ENCODE data around the gene RAET1G. TPM values are rescaled to one million over a fixed set of nuclear protein-coding genes. Genes with fewer than 3 reads are reported as not detected.
A peak's percentile ranks its signal among the peaks of the same experiment; 100 is the strongest.

The RAET1G gene
- total RNA-seq, 1 experiment from 2014 or later: not detected

DNA sequence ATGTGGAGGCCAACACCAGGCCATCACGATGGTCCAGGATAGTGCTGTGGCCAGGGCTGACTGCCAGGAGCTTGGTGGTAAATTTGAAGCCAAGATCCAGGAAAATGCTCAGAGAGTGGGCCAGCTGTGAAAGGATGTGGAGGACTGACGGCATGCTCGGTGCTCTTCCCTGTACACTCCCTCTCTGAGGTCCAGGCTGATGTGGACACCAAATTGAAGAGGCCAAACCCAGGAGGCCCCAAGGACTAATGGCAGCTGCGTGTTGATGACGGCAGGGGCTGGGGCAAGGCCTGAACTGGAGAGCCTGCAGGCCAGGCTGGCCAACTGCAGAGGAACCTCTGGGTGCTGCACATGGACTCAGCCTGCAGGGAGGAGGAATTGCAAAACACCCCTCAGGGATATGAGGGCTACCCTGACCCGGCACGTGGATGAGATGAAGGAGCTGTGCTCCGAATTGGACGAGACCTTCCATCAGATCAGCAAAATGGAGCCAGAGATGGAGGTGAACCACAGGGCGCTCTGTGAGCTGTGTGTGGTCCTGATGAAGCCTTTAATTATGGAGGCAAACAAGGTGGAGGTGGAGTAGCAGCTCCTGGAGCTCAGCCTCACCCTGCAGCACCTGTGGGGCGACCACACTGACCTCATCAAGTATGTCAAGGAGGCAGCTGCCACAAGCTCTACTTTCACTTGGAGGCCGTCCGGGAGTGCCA, 18.1 kb downstream of the RAET1G start:
- no peak overlapping the region for H3K4me3 ChIP-seq (ENCODE audit: insufficient read depth, low read depth, low read length)
- no peaks in the 10 kb centered on the region for H3K36me3 ChIP-seq (replicated peaks; ENCODE audit: control insufficient read depth, insufficient read depth, low read length)
- peak; percentile 30 for DNase-seq
- H3K27me3 ChIP-seq (ENCODE audit: control insufficient read depth, insufficient read depth, low read length): no peaks in the 10 kb centered on the region; the same call in 1 of the 2 replicates

DNA sequence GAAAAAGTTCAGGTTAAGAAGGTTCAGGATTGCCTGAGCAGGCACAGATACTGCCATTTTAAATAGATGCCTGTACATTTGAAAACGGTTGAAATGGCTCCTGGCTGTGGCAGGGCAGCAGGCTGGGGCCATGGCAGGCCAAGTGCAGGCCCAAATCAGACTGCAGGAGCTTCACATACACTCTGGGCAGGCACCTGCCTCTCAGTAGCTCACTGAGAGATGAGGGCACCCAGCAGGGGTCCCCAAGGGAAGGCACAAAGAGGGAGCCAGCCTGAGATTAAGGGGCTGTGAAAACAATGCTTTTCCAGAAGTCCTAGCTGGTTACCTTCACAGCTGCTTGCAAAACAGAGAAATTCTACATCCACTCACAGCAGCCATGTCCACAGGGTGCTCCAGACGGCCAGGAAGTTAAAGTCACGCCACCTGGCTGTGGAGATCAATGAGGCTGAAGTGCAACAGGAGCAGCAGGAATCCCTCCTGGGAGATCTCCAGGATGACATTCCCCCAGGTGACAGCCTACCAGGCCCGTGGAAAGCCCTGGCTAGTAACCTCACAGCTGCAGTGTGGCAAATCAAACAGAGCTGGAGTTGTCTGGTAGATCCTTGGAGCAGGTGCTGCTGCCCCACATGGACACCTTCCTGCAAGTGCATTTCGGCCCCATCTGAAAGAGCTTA, 18.8 kb downstream of the RAET1G start:
- no peaks in the 10 kb centered on the region for H3K36me3 ChIP-seq (replicated peaks; ENCODE audit: control insufficient read depth, insufficient read depth, low read length)
- H3K4me3 ChIP-seq (ENCODE audit: insufficient read depth, low read depth, low read length): no peak overlapping the region
- H3K27me3 ChIP-seq (ENCODE audit: control insufficient read depth, insufficient read depth, low read length): no peaks in the 10 kb centered on the region; the same call in 1 of the 2 replicates
- DNase-seq: peak; percentile 64

DNA sequence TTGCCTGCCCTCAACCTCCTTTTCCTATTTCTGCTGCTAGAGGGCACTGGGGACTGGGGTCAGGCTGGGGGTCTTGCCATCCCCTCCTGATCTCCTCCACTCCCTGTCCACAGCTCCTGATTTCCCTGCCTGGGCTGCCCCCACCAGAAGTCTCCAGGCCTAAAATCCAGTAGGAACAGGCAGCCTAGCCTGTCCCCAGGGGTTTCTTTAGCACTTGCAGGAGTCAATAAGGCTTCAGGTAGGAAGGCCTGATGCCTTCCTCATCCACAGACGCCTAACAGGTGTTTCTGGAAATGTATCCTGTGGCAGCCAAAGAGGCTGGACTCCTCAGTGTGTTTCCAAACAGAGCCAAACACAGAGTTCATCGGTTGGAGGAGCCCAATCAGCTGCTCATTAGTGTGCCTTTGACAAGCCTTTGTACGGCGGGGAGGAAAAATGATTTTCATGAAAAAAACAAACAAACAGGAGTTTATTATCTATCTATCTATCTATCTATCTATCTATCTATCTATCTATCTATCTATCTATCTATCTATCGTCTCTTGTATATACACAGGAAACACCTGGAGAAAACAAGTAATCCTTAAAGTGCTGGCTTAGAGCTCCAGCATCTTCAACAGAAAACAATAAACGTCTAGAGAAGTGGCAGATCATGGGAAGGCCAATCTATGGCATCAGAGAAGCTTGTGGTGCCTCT, 21.3 kb downstream of the RAET1G start:
- DNase-seq: no peak
- H3K27me3 ChIP-seq (ENCODE audit: control insufficient read depth, insufficient read depth, low read length): no peaks in the 10 kb centered on the region; the same call in 1 of the 2 replicates
- H3K36me3 ChIP-seq (replicated peaks; ENCODE audit: control insufficient read depth, insufficient read depth, low read length): no peaks in the 10 kb centered on the region
- H3K4me3 ChIP-seq (ENCODE audit: insufficient read depth, low read depth, low read length): no peak overlapping the region

DNA sequence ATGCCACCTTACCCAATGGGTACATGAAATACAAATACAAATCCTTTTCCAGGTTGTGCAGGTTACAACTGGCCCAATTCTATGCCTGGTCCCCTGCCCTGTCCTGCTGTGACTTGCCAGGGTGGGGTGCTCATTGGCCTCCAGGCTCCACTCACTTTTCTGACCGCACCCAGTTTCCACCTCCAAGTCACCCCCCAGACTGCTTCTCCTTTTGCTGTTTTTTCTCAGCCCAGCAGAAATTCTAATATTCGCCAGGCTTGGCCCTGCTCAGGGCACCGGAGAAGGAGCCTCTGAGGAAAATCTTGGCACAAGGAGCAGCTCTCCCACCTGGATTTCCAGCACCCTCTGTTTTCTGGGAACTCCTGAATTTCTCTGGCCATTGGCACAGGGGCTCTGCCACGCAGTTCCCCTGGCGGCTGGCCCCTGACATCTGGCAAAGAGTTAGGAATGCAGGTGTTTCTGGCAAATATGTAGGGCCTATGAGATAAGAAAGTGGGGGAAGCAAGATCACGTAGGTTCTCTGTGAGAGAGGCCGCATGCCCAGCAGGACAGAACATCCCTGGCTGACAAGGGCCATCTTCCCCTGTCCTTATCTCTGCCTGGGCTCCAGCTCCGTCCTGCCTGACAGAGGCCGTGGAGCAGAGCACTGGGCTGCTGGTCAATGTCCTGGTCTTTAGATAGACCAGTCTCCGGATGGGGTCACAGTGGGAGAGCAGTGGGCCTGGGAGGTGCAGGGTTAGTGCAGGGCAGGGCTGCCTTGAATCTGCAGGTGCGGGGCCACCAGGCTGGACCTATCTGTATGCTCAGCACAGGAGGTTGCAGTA, 22.1 kb downstream of the RAET1G start:
- no peaks in the 10 kb centered on the region for H3K36me3 ChIP-seq (replicated peaks; ENCODE audit: control insufficient read depth, insufficient read depth, low read length)
- H3K27me3 ChIP-seq (ENCODE audit: control insufficient read depth, insufficient read depth, low read length): no peaks in the 10 kb centered on the region; the same call in 1 of the 2 replicates
- peak; percentile 38 for DNase-seq
- H3K4me3 ChIP-seq (ENCODE audit: insufficient read depth, low read depth, low read length): no peak overlapping the region

DNA sequence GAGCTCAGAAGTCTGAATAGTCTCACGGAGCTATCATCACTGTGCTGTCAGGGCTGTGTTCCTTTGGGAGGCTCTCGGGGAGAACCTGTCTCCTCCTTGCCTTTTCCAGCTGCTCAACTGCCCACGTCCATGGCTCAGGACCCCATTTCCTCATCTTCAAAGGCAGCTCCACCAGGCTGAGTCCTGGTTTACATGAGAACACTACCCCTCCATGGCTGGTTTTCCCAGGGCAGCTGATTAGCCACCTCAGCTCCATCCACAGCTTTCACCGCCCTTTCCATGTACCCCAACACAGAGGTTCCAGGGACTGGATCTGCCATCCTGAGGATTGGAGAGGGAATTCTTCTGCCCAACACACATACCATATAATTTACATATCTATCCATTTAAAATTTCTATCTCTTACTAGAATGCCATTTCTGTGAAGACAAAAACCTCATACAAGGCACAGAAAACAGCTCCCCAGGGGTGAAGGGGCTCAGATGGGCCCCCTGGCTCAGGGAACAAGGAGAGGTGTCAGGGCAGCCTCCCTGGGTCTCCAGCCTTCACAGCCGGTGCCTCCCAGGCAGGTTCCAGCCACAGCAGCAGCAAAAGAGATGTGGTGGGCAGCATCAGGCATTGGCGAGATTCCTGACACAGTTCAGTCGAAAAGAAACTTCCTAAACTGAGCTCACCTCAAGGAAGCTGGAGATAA, 22.8 kb downstream of the RAET1G start:
- H3K4me3 ChIP-seq (ENCODE audit: insufficient read depth, low read depth, low read length): no peak overlapping the region
- no peaks in the 10 kb centered on the region for H3K36me3 ChIP-seq (replicated peaks; ENCODE audit: control insufficient read depth, insufficient read depth, low read length)
- no peak for DNase-seq
- no peaks in the 10 kb centered on the region; the same call in 1 of the 2 replicates for H3K27me3 ChIP-seq (ENCODE audit: control insufficient read depth, insufficient read depth, low read length)

DNA sequence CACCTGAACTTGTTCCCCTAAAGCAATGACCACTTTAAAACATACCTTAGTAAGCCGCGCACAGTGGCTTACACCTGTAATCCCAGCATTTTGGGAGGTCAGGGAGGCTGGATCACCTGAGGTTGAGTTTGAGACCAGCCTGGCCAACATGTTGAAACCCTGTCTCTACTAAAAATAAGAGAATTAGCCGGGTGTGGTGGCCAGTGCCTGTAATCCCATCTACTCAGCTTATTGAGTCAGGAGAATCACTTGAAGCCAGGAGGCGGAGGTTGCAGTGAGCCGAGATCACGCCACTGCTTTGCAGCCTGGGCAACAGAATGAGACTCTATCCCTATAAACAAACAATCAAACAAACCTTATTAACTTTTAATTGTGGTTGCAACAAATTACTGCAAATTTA, 23.4 kb downstream of the RAET1G start:
- Histone ChIP-seq H3K27me3 (ENCODE audit: control insufficient read depth, insufficient read depth, low read length) (no peaks in the 10 kb centered on the region; the same call in 1 of the 2 replicates), H3K36me3 (replicated peaks; ENCODE audit: control insufficient read depth, insufficient read depth, low read length) (no peaks in the 10 kb centered on the region), H3K4me3 (ENCODE audit: insufficient read depth, low read depth, low read length) (no peak overlapping the region)
- DNase-seq: no peak

DNA sequence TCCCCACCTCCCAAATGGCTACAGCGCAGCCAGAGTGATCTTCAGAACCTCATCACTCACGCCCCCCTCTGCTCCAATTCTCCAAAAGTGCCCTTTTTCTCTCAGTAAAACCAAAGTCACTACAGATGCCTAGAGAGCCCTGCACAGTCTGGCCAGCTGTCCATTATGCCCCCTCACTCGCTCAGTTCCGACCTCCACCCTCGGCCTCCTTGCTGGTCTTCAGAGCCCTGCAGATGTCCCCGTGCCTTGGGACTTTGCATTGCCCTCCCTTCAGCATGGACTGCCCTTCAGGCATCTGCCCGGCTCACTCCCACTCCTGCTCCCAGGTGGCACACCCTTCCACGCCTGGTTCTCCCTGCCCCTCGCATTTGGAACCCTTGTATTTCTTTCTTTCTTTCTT, 24.0 kb downstream of the RAET1G start:
- Histone ChIP-seq H3K4me3 (ENCODE audit: insufficient read depth, low read depth, low read length) (no peak overlapping the region), H3K36me3 (replicated peaks; ENCODE audit: control insufficient read depth, insufficient read depth, low read length) (no peaks in the 10 kb centered on the region)

DNA sequence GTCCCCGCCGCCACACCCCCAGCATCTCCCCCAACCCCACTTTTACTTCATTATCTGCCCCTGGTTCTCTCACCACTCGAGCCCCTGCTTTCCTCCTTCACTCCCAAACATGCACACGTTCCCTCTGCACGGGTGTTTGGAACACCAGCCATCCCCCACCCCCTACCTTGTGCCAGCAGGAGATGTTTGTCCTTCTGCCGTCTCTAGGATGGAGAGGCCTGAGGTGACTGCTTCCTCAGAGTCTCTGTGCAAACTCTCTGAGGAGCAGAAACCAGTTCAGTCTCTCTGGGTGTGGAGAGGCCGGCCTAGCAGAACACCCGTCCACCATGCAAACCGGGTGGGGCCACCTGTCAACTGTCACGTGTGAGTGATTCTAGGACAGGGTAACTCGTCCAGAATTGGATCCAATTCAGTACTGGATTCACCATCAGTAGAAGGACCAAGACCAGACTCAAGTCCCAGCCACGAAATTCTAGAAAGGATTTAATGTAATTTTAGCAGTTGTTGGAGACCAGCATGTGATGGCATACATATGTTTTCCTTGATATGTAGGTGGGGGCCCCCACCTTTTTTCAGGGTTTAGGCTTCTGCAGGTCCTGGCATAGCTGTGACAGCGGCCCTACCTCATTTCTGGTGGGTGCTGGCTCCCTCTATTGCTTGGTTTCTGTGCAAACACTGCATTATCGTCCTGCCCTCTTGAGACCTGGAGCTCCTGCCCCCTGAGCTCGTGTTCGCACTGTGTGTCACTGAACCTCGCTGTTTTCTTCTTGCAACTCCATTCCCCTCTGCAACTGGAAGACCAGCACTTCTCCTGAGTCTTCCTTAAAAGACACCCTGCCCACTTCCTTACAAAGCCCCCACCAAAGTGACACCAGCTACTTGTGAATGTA, 24.8 kb downstream of the RAET1G start, which contains the start of gene RAET1E:
RAET1E (minus strand) TSS at position 259 of the 890 bp plus-strand sequence. CDS start 7,212 bp downstream, outside the sequence.
- Histone ChIP-seq H3K4me3 (ENCODE audit: insufficient read depth, low read depth, low read length) (no peak within 1 kb of the TSS), H3K36me3 (replicated peaks; ENCODE audit: control insufficient read depth, insufficient read depth, low read length) (no peaks in the 10 kb centered on the region), H3K27me3 (ENCODE audit: control insufficient read depth, insufficient read depth, low read length) (no peaks in the 10 kb centered on the region; the same call in 1 of the 2 replicates)
- DNase-seq: peak; percentile 67

More for the DNA sequence above, 24.0 kb downstream of the RAET1G start:
- no peaks in the 10 kb centered on the region; the same call in 1 of the 2 replicates for H3K27me3 ChIP-seq (ENCODE audit: control insufficient read depth, insufficient read depth, low read length)
- DNase-seq: no peak

DNA sequence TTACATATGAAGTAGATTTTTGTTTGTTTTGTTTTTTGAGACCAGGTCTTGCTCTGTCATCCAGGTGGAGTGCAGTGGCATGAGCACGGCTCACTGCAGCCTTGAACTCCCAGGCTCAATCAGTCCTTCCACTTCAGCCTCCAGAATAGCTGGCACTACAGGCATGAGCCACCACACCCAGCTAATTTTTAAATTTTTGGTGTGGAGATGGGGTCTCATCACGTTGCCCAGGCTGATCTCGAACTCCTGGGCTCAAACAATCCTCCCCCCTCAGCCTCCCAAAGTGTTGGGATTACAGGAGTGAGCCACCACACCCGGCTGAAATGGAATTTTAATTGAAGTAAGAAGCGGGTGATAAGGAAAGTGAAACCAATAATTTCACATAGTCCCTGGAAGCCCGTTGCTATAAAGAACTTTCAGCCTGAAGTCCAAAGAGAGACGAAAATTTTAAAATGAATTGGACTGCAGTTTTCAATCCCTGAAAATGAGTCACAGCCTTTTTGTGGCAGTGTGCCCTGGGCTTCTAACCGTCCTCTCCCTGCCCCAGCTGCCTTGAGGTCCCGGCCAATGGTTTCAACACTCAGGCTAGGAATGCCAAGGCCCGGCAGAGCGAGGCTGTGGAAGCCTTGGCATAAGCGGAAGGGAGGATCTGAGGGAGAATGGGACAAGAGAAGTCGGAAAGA, 25.8 kb downstream of the RAET1G start:
- Histone ChIP-seq H3K36me3 (replicated peaks; ENCODE audit: control insufficient read depth, insufficient read depth, low read length) (no peaks in the 10 kb centered on the region), H3K4me3 (ENCODE audit: insufficient read depth, low read depth, low read length) (no peak overlapping the region), H3K27me3 (ENCODE audit: control insufficient read depth, insufficient read depth, low read length) (no peaks in the 10 kb centered on the region; the same call in 1 of the 2 replicates)
- DNase-seq: no peak

DNA sequence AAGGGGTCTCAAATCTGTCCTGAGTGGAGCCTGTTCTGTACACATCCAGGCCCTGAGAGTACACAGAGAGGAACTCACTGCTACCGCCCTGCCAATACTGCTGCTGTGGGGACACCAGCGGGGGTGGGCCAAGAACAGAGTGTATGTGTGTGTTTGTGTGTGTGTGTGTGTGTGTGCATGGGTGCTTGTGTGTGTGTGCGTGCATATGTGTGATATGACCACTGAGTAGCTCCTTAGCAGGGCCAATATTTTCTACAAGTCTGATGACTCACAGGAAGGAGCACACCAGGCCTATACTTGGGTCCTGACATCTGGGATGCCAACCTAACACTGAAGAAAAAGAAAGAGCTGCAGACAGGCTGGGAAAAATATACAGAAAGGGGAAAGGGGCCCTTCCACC, 26.4 kb downstream of the RAET1G start:
- H3K27me3 ChIP-seq (ENCODE audit: control insufficient read depth, insufficient read depth, low read length): no peaks in the 10 kb centered on the region; the same call in 1 of the 2 replicates
- no peak for DNase-seq
- no peak overlapping the region for H3K4me3 ChIP-seq (ENCODE audit: insufficient read depth, low read depth, low read length)
- no peaks in the 10 kb centered on the region for H3K36me3 ChIP-seq (replicated peaks; ENCODE audit: control insufficient read depth, insufficient read depth, low read length)

DNA sequence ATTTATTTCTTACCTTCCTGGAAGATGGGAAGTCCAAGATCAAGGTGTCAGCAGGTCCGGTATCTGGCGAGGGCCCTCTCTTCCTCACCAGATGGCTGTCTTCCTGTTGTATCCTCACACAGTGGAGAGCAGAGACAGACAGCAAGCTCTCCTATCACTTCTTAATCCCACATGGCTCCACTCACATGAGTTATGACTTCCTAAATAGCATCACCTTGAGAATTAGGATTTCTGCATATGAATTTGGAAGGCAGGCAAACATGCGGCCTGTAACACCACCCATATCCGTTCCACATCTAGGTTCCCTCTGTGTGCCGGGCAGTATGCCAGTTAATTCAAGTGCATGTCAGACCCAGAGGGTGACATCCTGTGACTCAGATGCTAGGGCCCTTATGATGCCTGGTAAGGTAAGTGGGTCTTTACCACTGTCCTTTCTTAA, 27.1 kb downstream of the RAET1G start:
- H3K4me3 ChIP-seq (ENCODE audit: insufficient read depth, low read depth, low read length): no peak overlapping the region
- no peaks in the 10 kb centered on the region; the same call in 1 of the 2 replicates for H3K27me3 ChIP-seq (ENCODE audit: control insufficient read depth, insufficient read depth, low read length)
- no peaks in the 10 kb centered on the region for H3K36me3 ChIP-seq (replicated peaks; ENCODE audit: control insufficient read depth, insufficient read depth, low read length)
- DNase-seq: peak; percentile 6

DNA sequence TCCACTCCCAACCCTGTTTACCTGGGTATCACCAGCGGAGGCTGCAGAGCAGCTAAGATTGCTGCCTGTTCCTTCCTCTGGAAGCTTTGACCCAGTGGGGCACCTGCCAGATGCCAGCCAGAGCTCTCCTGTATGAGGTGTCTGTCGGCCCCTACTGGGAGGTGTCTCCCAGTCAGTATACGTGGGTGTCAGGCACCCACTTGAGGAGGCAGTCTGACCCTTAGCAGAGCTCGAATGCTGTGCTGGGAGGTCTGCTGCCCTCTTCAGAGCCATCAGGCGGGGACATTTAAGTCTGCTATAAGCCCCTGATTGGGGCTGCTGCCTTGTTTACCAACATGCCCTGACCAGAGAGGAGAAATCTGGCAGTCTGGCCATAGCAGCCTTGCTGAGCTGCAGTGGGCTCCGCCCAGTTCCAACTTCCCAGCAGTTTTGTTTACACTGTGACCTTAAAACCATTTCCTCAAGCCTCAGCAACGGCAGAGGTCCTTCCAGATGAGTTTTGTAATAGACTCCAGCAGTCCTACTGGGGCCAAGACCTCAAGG, 27.8 kb downstream of the RAET1G start:
- H3K27me3 ChIP-seq (ENCODE audit: control insufficient read depth, insufficient read depth, low read length): no peaks in the 10 kb centered on the region; the same call in 1 of the 2 replicates
- peak; percentile 9 for DNase-seq

More for the DNA sequence above, 27.8 kb downstream of the RAET1G start:
- H3K36me3 ChIP-seq (replicated peaks; ENCODE audit: control insufficient read depth, insufficient read depth, low read length): no peaks in the 10 kb centered on the region
- no peak overlapping the region for H3K4me3 ChIP-seq (ENCODE audit: insufficient read depth, low read depth, low read length)
